HepG2 (cell line): ENCODE data around the gene ZDHHC9. TPM values are rescaled to one million over a fixed set of nuclear protein-coding genes. Genes with fewer than 3 reads are reported as not detected.

ENCODE experiments used
- ATAC-seq: fragments of 200-7000 bp; cut with Tn5 transposase; 3 replicates; pipeline ENCODE4 v1.9.1; 2020; ENCODE audit warnings: mild to moderate bottlenecking, moderate library complexity
- BruUV-seq: library from RNA; stranded (reverse); fragments of 400-500 nt; replicated peaks from 2 replicates; lab custom pipeline; 2021; lab: Mats Ljungman, UMichigan
- CTCF ChIA-PET: fragments of 300-600 bp; formaldehyde crosslinking; extraction: SDS; loops from one replicate; lab custom pipeline; 2021; ENCODE audit warnings: low total read pairs, inconsistent platforms, low intra/inter-chr PET ratio; lab: Yijun Ruan, JAX
- POLR2A ChIA-PET: fragments of 350-600 bp; sonication (Branson Sonifier 250); formaldehyde crosslinking; loops from one replicate; lab custom pipeline; 2020; ENCODE audit warnings: antibody characterized with exemption, inconsistent platforms; lab: Yijun Ruan, JAX
- DNase-seq: peaks from one replicate; pipeline ENCODE4 v3.0.0-alpha.2; 2015; ENCODE audit warnings: low spot score
- FAIRE-seq: peaks from 3 replicates; lab custom pipeline; 2011; peaks lifted over from hg19 to GRCh38; lab: Jason Lieb, UNC
- H2AFZ ChIP-seq: one replicate; pipeline ENCODE4 v1.6.1; 2011; ENCODE audit warnings: low read length, inconsistent platforms
- H3K27ac ChIP-seq: fragments of 300-600 bp; 3 replicates; pipeline ENCODE4 v1.8.0; 2011; ENCODE audit warnings: mixed run types, mild to moderate bottlenecking, mixed read lengths, low read length, inconsistent platforms; ENCODE audit not compliant: insufficient read depth; ENCODE audit errors: extremely low read length
- H3K27me3 ChIP-seq, 2 experiments: fragments of 200-600 bp in 1 of 2; 2 replicates in 1 of 2; 3 replicates in 1 of 2; pipeline versions ENCODE4 v1.6.0 to v1.8.0; 2011; ENCODE audit warnings: low read length in 2 of 2, mild to moderate bottlenecking in 2 of 2, moderate library complexity in 2 of 2, inconsistent platforms in 1 of 2; ENCODE audit not compliant: insufficient read depth in 2 of 2, control insufficient read depth in 1 of 2
- H3K36me3 ChIP-seq, 2 experiments: fragments of 200-600 bp in 1 of 2; replicated peaks in 1 of 2; 2 replicates in 1 of 2; 3 replicates in 1 of 2; pipeline versions ENCODE4 v1.5.1 to v1.8.0; 2011; ENCODE audit warnings: low read length in 2 of 2, inconsistent platforms in 1 of 2; ENCODE audit not compliant: insufficient read depth in 2 of 2, control insufficient read depth in 1 of 2
- H3K4me1 ChIP-seq: 2 replicates; pipeline ENCODE4 v1.5.1; 2012; ENCODE audit warnings: low read length, inconsistent platforms; ENCODE audit not compliant: insufficient read depth
- H3K4me2 ChIP-seq: 2 replicates; pipeline ENCODE4 v1.6.0; 2011; ENCODE audit warnings: low read depth, low read length, inconsistent platforms
- H3K4me3 ChIP-seq, 3 experiments: fragments of 200-600 bp in 1 of 3; sonication (generic), shearing (Covaris generic) in 1 of 3; replicated peaks in 1 of 3; 2 replicates each; pipeline ENCODE4 v1.5.1; 2011 to 2016; ENCODE audit warnings: low read length in 3 of 3, inconsistent platforms in 2 of 3, low read depth in 2 of 3, mild to moderate bottlenecking in 2 of 3, control low read depth in 1 of 3, mixed read lengths in 1 of 3; ENCODE audit not compliant: insufficient read depth in 1 of 3
- H3K79me2 ChIP-seq: one replicate; pipeline ENCODE4 v1.6.1; 2011; ENCODE audit warnings: low read length, inconsistent platforms; ENCODE audit not compliant: insufficient read depth
- H3K9ac ChIP-seq: 2 replicates; pipeline ENCODE4 v1.6.0; 2011; ENCODE audit warnings: mild to moderate bottlenecking, low read depth, low read length, inconsistent platforms; ENCODE audit not compliant: insufficient read depth
- H3K9me3 ChIP-seq: 2 replicates; pipeline ENCODE4 v1.5.1; 2012; ENCODE audit warnings: mild to moderate bottlenecking, low read length
- H4K20me1 ChIP-seq: 2 replicates; pipeline ENCODE4 v1.6.0; 2011; ENCODE audit warnings: inconsistent platforms, mild to moderate bottlenecking, low read length, moderate library complexity; ENCODE audit not compliant: insufficient read depth
- ARID2 ChIP-seq: sonication (generic); formaldehyde crosslinking; IDR thresholded peaks from 2 replicates; pipeline ENCODE4 v1.8.1; 2022; ENCODE audit warnings: mild to moderate bottlenecking, missing genetic modification reagents, borderline replicate concordance
- EP300 ChIP-seq, 3 experiments: sonication (generic) in 1 of 3; formaldehyde crosslinking in 1 of 3; IDR thresholded peaks; 2 replicates each; pipeline versions ENCODE4 v1.5.1 to v1.6.1; 2011 to 2020; ENCODE audit warnings: low read depth in 2 of 3, low read length in 2 of 3, borderline replicate concordance in 1 of 3, improper control_type of control experiment in 1 of 3, mild to moderate bottlenecking in 1 of 3, missing genetic modification reagents in 1 of 3, moderate library complexity in 1 of 3
- HDAC2 ChIP-seq: sonication (generic); formaldehyde crosslinking; IDR thresholded peaks from 2 replicates; pipeline ENCODE4 v1.4.0; 2020; ENCODE audit warnings: missing genetic modification reagents
- MED8 ChIP-seq: sonication (generic); formaldehyde crosslinking; IDR thresholded peaks from 2 replicates; pipeline ENCODE4 v1.8.1; 2023; ENCODE audit warnings: mild to moderate bottlenecking, missing genetic modification reagents; ENCODE audit not compliant: insufficient replicate concordance
- MIXL1 ChIP-seq: IDR thresholded peaks from 2 replicates; pipeline ENCODE4 v1.6.1; 2016
- THYN1 ChIP-seq: sonication (generic); formaldehyde crosslinking; IDR thresholded peaks from 2 replicates; pipeline ENCODE4 v1.8.1; 2023; ENCODE audit warnings: low read depth, mild to moderate bottlenecking, moderate library complexity, missing genetic modification reagents, borderline replicate concordance
- ZBTB20 ChIP-seq: sonication (generic); formaldehyde crosslinking; IDR thresholded peaks from 2 replicates; pipeline ENCODE4 v1.8.1; 2023; ENCODE audit warnings: missing genetic modification reagents, low read depth, mild to moderate bottlenecking, borderline replicate concordance
- ZNF124 ChIP-seq: sonication (generic); formaldehyde crosslinking; IDR thresholded peaks from 2 replicates; pipeline ENCODE4 v1.4.0; 2020; ENCODE audit warnings: missing genetic modification reagents
- WGBS: methylation state at CpG from one replicate; pipeline ENCODE4 v1.1.6; 2017; ENCODE audit warnings: low lambda C conversion rate; 5-methylcytosine and 5-hydroxymethylcytosine counted together
- in situ Hi-C: cut with HindIII; loops from 2 replicates; pipeline ENCODE4 v1.10.0; 2017; ENCODE audit warnings: low pct_unique_long_range_greater_than_20kb; ENCODE audit not compliant: extremely low pct_ligation_motif_present
- intact Hi-C: fragments of 100-400 bp; cut with micrococcal nuclease; formaldehyde crosslinking; loops from one replicate; pipeline ENCODE4 v1.10.0; 2022; ENCODE audit not compliant: unreplicated experiment
- polyA plus RNA-seq, 8 experiments: library from polyadenylated mRNA; depleted of rRNA in 3 of 8; stranded (reverse) in 7 of 8; unstranded in 1 of 8; fragments of >200 nt; fragmentation: Illumina TruSeq in 4 of 8; extraction: Trizol in 4 of 8; gene quantifications; 2 replicates each; pipeline versions ENCODE4 v1.2.1 to v1.2.3, GENCODE V29; 2011 to 2016; ENCODE audit warnings: low read depth in 4 of 8, missing spikeins in 1 of 8, mixed read lengths in 1 of 8; ENCODE audit not compliant: insufficient read depth in 1 of 8
- total RNA-seq, 5 experiments: library from RNA; depleted of rRNA; stranded (reverse); fragments of >200 nt; fragmentation: Illumina TruSeq; extraction: Trizol; gene quantifications; 2 replicates each; pipeline ENCODE4 v1.2.3, GENCODE V29; 2016; ENCODE audit warnings: low read depth in 1 of 5
- TF ChIP-seq, protein P1 (sequence below): IDR thresholded peaks from 2 replicates; pipeline ENCODE4 v1.6.1; 2016; ENCODE audit warnings: missing genetic modification reagents, missing compliant biosample characterization
- TF ChIP-seq, protein P2 (sequence below): sonication (generic); formaldehyde crosslinking; IDR thresholded peaks from 2 replicates; pipeline ENCODE4 v1.4.0; 2020; ENCODE audit warnings: mild to moderate bottlenecking, missing genetic modification reagents

ZDHHC9 gene
- total and polyA plus RNA-seq, 2 of the 13 experiments (the other 11 are each of a cell fraction or from before 2014, with no cell fraction given) = 28.3 to 53.1 TPM

DNA sequence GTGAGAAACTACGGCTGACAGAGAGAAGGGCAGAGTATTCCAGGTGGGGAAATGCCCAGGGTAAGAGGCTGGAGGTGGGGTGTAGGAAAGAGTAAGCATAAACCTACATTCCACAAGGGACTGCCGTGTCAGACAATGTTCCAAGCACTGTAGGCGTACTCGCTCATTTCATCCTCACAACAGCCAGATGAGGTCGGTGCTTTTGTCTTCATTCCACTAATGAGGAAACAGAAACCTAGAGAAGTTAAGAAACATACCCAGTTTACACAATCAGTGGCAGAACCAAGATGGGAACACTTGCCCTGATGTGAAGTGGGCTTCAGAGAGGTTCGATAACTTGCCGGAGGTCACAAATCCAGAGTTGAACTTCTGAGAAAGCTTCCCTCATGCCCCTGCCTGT is 59.3 kb downstream of the ZDHHC9 start:
- Histone ChIP-seq H3K36me3 (no peaks in the 10 kb centered on the region), H3K9me3 (no peaks in the 10 kb centered on the region), H3K4me1 (peaks cover 12% of the 10 kb centered on the region; the same call in 1 of the 2 replicates), H3K79me2 (no peaks in the 10 kb centered on the region), H2AFZ (no peak overlapping the region), H3K9ac (no peak overlapping the region), H3K4me2 (no peak overlapping the region), H3K27me3 (no peaks in the 10 kb centered on the region), H4K20me1 (no peaks in the 10 kb centered on the region), H3K27ac (no peak overlapping the region), H3K4me3 (no peak overlapping the region)
- DNase-seq = no peak
- no peak for FAIRE-seq
- ATAC-seq = no peak
- POLR2A ChIA-PET = no interaction called here
- no TSS peak for BruUV-seq
- no peak for TF ChIP-seq ZNF124 (CRISPR knock-in tag)
- no peak for TF ChIP-seq THYN1
- TF ChIP-seq MIXL1 (CRISPR knock-in tag) = no peak
- TF ChIP-seq, protein P1, sequence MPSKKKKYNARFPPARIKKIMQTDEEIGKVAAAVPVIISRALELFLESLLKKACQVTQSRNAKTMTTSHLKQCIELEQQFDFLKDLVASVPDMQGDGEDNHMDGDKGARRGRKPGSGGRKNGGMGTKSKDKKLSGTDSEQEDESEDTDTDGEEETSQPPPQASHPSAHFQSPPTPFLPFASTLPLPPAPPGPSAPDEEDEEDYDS = no peak
- no peak for TF ChIP-seq MED8
- TF ChIP-seq, protein P2, sequence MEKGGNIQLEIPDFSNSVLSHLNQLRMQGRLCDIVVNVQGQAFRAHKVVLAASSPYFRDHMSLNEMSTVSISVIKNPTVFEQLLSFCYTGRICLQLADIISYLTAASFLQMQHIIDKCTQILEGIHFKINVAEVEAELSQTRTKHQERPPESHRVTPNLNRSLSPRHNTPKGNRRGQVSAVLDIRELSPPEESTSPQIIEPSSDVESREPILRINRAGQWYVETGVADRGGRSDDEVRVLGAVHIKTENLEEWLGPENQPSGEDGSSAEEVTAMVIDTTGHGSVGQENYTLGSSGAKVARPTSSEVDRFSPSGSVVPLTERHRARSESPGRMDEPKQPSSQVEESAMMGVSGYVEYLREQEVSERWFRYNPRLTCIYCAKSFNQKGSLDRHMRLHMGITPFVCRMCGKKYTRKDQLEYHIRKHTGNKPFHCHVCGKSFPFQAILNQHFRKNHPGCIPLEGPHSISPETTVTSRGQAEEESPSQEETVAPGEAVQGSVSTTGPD (CRISPR knock-in tag) = no peak
- no peak for TF ChIP-seq ARID2 (CRISPR knock-in tag)
- TF ChIP-seq EP300 (IDR thresholded peaks at IDR 0.05; ENCODE audit: low read depth in 2 of 2, low read length in 2 of 2) = no peak
- TF ChIP-seq EP300 (CRISPR knock-in tag; IDR thresholded peaks at IDR 0.05; ENCODE audit: borderline replicate concordance) = no peak
- TF ChIP-seq ZBTB20 = no peak
- no peak for TF ChIP-seq HDAC2 (CRISPR knock-in tag)
- CTCF ChIA-PET = no interaction called here
- whole genome bisulfite sequencing = 63% methylated on average over 7 of the region's 7 CpGs
- intact Hi-C loops (no loop called here), in situ Hi-C loops (no loop called here)
